H9 (cell line): ENCODE results near the gene INPP4A. TPM values are rescaled to one million over a fixed set of nuclear protein-coding genes. Genes with fewer than 3 reads are reported as not detected.

Experiments
- DNase-seq: peaks from one replicate; pipeline ENCODE4 v3.0.0-alpha.2; 2017
- H2AFZ ChIP-seq: one replicate; pipeline ENCODE4 v1.6.1; 2013; ENCODE audit warnings: mild to moderate bottlenecking, low read length, control low read depth, moderate library complexity
- H2AK5ac ChIP-seq: 2 replicates; pipeline ENCODE4 v1.6.1; 2013; ENCODE audit warnings: low read length, control low read depth, mixed read lengths; ENCODE audit not compliant: insufficient read length
- H2BK120ac ChIP-seq: one replicate; pipeline ENCODE4 v1.6.1; 2013; ENCODE audit warnings: low read depth, mild to moderate bottlenecking, low read length, control low read depth, inconsistent platforms; ENCODE audit not compliant: poor library complexity, severe bottlenecking
- H2BK12ac ChIP-seq: 2 replicates; pipeline ENCODE4 v1.6.1; 2013; ENCODE audit warnings: low read length, control low read depth, mixed read lengths, low read depth; ENCODE audit not compliant: insufficient read length
- H2BK15ac ChIP-seq: 2 replicates; pipeline ENCODE4 v1.6.1; 2013; ENCODE audit warnings: low read depth, low read length, control low read depth
- H2BK20ac ChIP-seq: one replicate; pipeline ENCODE4 v1.6.1; 2013; ENCODE audit warnings: low read depth, mild to moderate bottlenecking, low read length, control low read depth, inconsistent platforms; ENCODE audit not compliant: poor library complexity, severe bottlenecking
- H2BK5ac ChIP-seq: 2 replicates; pipeline ENCODE4 v1.6.1; 2013; ENCODE audit warnings: low read length, control low read depth, mixed read lengths; ENCODE audit not compliant: insufficient read length
- H3K14ac ChIP-seq: 2 replicates; pipeline ENCODE4 v1.6.1; 2013; ENCODE audit warnings: low read length, control low read depth; ENCODE audit not compliant: insufficient read depth
- H3K18ac ChIP-seq: 2 replicates; pipeline ENCODE4 v1.6.1; 2013; ENCODE audit warnings: low read depth, mild to moderate bottlenecking, mixed read lengths, low read length, control low read depth; ENCODE audit not compliant: insufficient read length
- H3K23ac ChIP-seq: 2 replicates; pipeline ENCODE4 v1.6.1; 2013; ENCODE audit warnings: low read length, control low read depth, mixed read lengths, low read depth; ENCODE audit not compliant: insufficient read length
- H3K23me2 ChIP-seq: 2 replicates; pipeline ENCODE4 v1.6.1; 2013; ENCODE audit warnings: low read depth, mild to moderate bottlenecking, mixed read lengths, low read length, control low read depth; ENCODE audit not compliant: insufficient read length, poor library complexity, severe bottlenecking
- H3K27ac ChIP-seq: 2 replicates; pipeline ENCODE4 v1.5.1; 2013; ENCODE audit warnings: low read length, control low read depth, mixed read lengths, low read depth; ENCODE audit not compliant: insufficient read length
- H3K27me3 ChIP-seq: 2 replicates; pipeline ENCODE4 v1.6.1; 2013; ENCODE audit warnings: low read length, control low read depth, inconsistent platforms; ENCODE audit not compliant: insufficient read depth
- H3K4ac ChIP-seq: 2 replicates; pipeline ENCODE4 v1.6.1; 2013; ENCODE audit warnings: low read depth, mild to moderate bottlenecking, control low read depth, inconsistent platforms, low read length, moderate library complexity
- H3K4me1 ChIP-seq: 2 replicates; pipeline ENCODE4 v1.6.1; 2013; ENCODE audit warnings: low read length, control low read depth, inconsistent platforms; ENCODE audit not compliant: insufficient read depth
- H3K4me2 ChIP-seq: 2 replicates; pipeline ENCODE4 v1.6.1; 2013; ENCODE audit warnings: low read length, control low read depth, mixed read lengths; ENCODE audit not compliant: insufficient read length, insufficient read depth
- H3K56ac ChIP-seq: 2 replicates; pipeline ENCODE4 v1.6.1; 2013; ENCODE audit warnings: low read depth, mild to moderate bottlenecking, mixed read lengths, low read length, control low read depth; ENCODE audit not compliant: insufficient read length
- H3K79me1 ChIP-seq: 2 replicates; pipeline ENCODE4 v1.6.1; 2013; ENCODE audit warnings: low read depth, mild to moderate bottlenecking, moderate library complexity, low read length, control low read depth, inconsistent platforms; ENCODE audit not compliant: insufficient read depth, poor library complexity, severe bottlenecking
- H3K79me2 ChIP-seq: 2 replicates; pipeline ENCODE4 v1.6.1; 2013; ENCODE audit warnings: low read length, control low read depth, inconsistent platforms; ENCODE audit not compliant: insufficient read depth
- H3K9ac ChIP-seq: 2 replicates; pipeline ENCODE4 v1.6.1; 2013; ENCODE audit warnings: low read length, control low read depth, mixed read lengths; ENCODE audit not compliant: insufficient read length; ENCODE audit errors: extremely low read depth
- H3K9me3 ChIP-seq: one replicate; pipeline ENCODE4 v1.6.1; 2013; ENCODE audit warnings: low read depth, low read length, inconsistent platforms; ENCODE audit not compliant: control insufficient read depth
- H3T11ph ChIP-seq: one replicate; pipeline ENCODE4 v1.6.1; 2013; ENCODE audit warnings: mild to moderate bottlenecking, low read length, control low read depth, inconsistent platforms
- H4K20me1 ChIP-seq: one replicate; pipeline ENCODE4 v1.6.1; 2013; ENCODE audit not compliant: control insufficient read depth, insufficient read length, insufficient read depth
- H4K5ac ChIP-seq: 2 replicates; pipeline ENCODE4 v1.6.1; 2013; ENCODE audit warnings: low read depth, mild to moderate bottlenecking, mixed read lengths, low read length, control low read depth; ENCODE audit not compliant: insufficient read length
- H4K8ac ChIP-seq: replicated peaks from 2 replicates; pipeline ENCODE4 v1.6.1; 2013; ENCODE audit warnings: low read length, control low read depth, mixed read lengths, low read depth; ENCODE audit not compliant: insufficient read length
- H4K91ac ChIP-seq: 2 replicates; pipeline ENCODE4 v1.6.1; 2013; ENCODE audit warnings: low read depth, mild to moderate bottlenecking, moderate library complexity, mixed read lengths, low read length, control low read depth; ENCODE audit not compliant: insufficient read length
- H3K27ac Mint-ChIP-seq, 3 experiments: 2 replicates in 2 of 3; 3 replicates in 1 of 3; pipeline ENCODE4 v1.8.0; 2020 to 2021; ENCODE audit warnings: mixed read lengths in 3 of 3, mild to moderate bottlenecking in 1 of 3, moderate library complexity in 1 of 3
- H3K27me3 Mint-ChIP-seq: 2 replicates; pipeline ENCODE4 v1.8.0; 2021; ENCODE audit warnings: low read depth, mild to moderate bottlenecking, moderate library complexity, mixed read lengths
- H3K36me3 Mint-ChIP-seq, 3 experiments: 2 replicates in 2 of 3; 3 replicates in 1 of 3; pipeline ENCODE4 v1.8.0; 2020 to 2021; ENCODE audit warnings: low read depth in 3 of 3, mixed read lengths in 3 of 3; ENCODE audit not compliant: insufficient read depth in 1 of 3
- H3K4me1 Mint-ChIP-seq, 2 experiments: 2 replicates each; pipeline ENCODE4 v1.8.0; 2020; ENCODE audit warnings: mixed read lengths in 2 of 2
- H3K4me3 Mint-ChIP-seq, 2 experiments: 2 replicates in 1 of 2; 3 replicates in 1 of 2; pipeline ENCODE4 v1.8.0; 2020 to 2021; ENCODE audit warnings: mild to moderate bottlenecking in 2 of 2, mixed read lengths in 2 of 2, moderate library complexity in 1 of 2
- H3K9me3 Mint-ChIP-seq, 2 experiments: 2 replicates in 1 of 2; 3 replicates in 1 of 2; pipeline ENCODE4 v1.8.0; 2020; ENCODE audit warnings: mild to moderate bottlenecking in 2 of 2, mixed read lengths in 2 of 2, moderate library complexity in 1 of 2
- WGBS: extraction: QIAGEN DNeasy Blood & Tissue Kit; methylation state at CpG from one replicate; pipeline ENCODE4 v1.1.7; 2013; ENCODE audit warnings: missing lambda C conversion rate, low lambda C conversion rate, mixed read lengths; ENCODE audit not compliant: insufficient read length; ENCODE audit errors: extremely low coverage; 5-methylcytosine and 5-hydroxymethylcytosine counted together
- total RNA-seq: library from RNA; stranded (reverse); gene quantifications from 2 replicates; pipeline ENCODE4 v1.2.1, GENCODE V29; 2021
- TF ChIP-seq, protein P1 (sequence below): fragments of 200-600 bp; sonication (generic); conservative IDR thresholded peaks from 3 replicates; pipeline ENCODE4 v1.8.0; 2021; ENCODE audit warnings: antibody characterized with exemption, mild to moderate bottlenecking

INPP4A gene
- total RNA-seq, 1 experiment from 2014 or later = 55.2 TPM

DNA sequence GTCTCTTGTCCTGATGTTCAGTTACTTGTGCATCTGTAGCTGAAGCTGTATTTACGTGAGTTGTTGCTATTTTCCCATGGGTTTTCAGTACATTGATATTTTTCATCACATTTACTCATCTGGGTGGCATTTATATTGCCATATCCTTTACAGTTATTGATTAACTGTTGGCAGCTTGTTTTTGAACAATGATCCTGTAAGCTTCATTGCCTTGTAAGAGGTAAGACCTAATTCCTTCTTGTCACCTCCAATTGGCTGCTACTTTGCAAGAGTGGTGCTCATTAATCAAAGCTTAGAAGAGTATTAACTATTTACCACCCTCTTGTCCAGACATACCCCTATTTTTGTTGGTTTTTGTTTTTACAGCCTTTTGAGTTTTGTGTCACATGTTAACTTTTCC, 88.9 kb downstream of the INPP4A start:
- no peak for DNase-seq
- TF ChIP-seq, protein P1, sequence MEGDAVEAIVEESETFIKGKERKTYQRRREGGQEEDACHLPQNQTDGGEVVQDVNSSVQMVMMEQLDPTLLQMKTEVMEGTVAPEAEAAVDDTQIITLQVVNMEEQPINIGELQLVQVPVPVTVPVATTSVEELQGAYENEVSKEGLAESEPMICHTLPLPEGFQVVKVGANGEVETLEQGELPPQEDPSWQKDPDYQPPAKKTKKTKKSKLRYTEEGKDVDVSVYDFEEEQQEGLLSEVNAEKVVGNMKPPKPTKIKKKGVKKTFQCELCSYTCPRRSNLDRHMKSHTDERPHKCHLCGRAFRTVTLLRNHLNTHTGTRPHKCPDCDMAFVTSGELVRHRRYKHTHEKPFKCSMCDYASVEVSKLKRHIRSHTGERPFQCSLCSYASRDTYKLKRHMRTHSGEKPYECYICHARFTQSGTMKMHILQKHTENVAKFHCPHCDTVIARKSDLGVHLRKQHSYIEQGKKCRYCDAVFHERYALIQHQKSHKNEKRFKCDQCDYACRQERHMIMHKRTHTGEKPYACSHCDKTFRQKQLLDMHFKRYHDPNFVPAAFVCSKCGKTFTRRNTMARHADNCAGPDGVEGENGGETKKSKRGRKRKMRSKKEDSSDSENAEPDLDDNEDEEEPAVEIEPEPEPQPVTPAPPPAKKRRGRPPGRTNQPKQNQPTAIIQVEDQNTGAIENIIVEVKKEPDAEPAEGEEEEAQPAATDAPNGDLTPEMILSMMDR = no peak
- H4K5ac ChIP-seq = no peak overlapping the region
- no peak overlapping the region for H3K14ac ChIP-seq
- no peak overlapping the region for H2AK5ac ChIP-seq
- no peaks in the 10 kb centered on the region for H3K79me2 ChIP-seq
- H3T11ph ChIP-seq = no peak overlapping the region
- WGBS = no CpG with 5 or more reads among the region's 1 CpG
- H2BK5ac ChIP-seq = no peak overlapping the region
- H3K23ac ChIP-seq = no peak overlapping the region
- H3K79me1 ChIP-seq = no peaks in the 10 kb centered on the region
- Mint-ChIP-seq H3K27me3 (no peaks in the 10 kb centered on the region), H3K9me3 (peaks cover 0 to under 1% of the 10 kb centered on the region in 2 experiments; a peak in 2 of 5 replicates), H3K27ac (no peak overlapping the region; a peak in 1 of 7 replicates), H3K4me1 (no peaks in the 10 kb centered on the region), H3K36me3 (peaks cover 9 to 41% (median 19%) of the 10 kb centered on the region in 3 experiments; a peak in 5 of 7 replicates), H3K4me3 (no peak overlapping the region)
- no peaks in the 10 kb centered on the region for H3K4me1 ChIP-seq
- H2BK15ac ChIP-seq = no peak overlapping the region
- no peaks in the 10 kb centered on the region for H4K20me1 ChIP-seq
- no peak overlapping the region for H2AFZ ChIP-seq
- H3K56ac ChIP-seq = no peak overlapping the region
- H3K4me2 ChIP-seq = no peak overlapping the region
- no peaks in the 10 kb centered on the region for H3K23me2 ChIP-seq
- no peak overlapping the region for H4K91ac ChIP-seq
- no peak overlapping the region for H3K27ac ChIP-seq
- H3K18ac ChIP-seq = no peak overlapping the region
- H2BK120ac ChIP-seq = no peak overlapping the region
- no peaks in the 10 kb centered on the region for H3K27me3 ChIP-seq
- no peaks in the 10 kb centered on the region for H3K9me3 ChIP-seq
- no peak overlapping the region for H4K8ac ChIP-seq
- no peak overlapping the region for H2BK12ac ChIP-seq
- H3K9ac ChIP-seq = no peak overlapping the region
- H2BK20ac ChIP-seq = no peak overlapping the region
- H3K4ac ChIP-seq = no peak overlapping the region
